Gastrocnemius medialis (tissue), 4 donors: ENCODE results near the gene TBX5. TPM values are rescaled to one million over a fixed set of nuclear protein-coding genes. Genes with fewer than 3 reads are reported as not detected.

ENCODE experiments used
- ATAC-seq, 2 donors: fragments of 150-250 bp; one replicate each; pipeline ENCODE4 v1.9.1; 2016
- DNase-seq, 2 donors: peaks; one replicate each; pipeline ENCODE4 v3.0.0-alpha.2; 2019
- H3K27ac ChIP-seq, 4 donors: fragments of 200-600 bp; sonication (generic); 1 replicate in 1 of 4; 2 replicates in 3 of 4; pipeline ENCODE4 v1.5.1; 2016 to 2018; ENCODE audit warnings: mild to moderate bottlenecking in 2 of 4, moderate library complexity in 1 of 4
- H3K27me3 ChIP-seq, 3 donors: fragments of 200-600 bp; sonication (generic) in 2 of 3; 1 replicate in 1 of 3; 2 replicates in 2 of 3; pipeline versions ENCODE4 v1.5.1 to v1.6.0; 2016 to 2019; ENCODE audit warnings: mild to moderate bottlenecking in 1 of 3, moderate library complexity in 1 of 3
- H3K36me3 ChIP-seq, 2 donors: fragments of 200-600 bp; sonication (generic) in 1 of 2; one replicate each; pipeline ENCODE4 v1.5.1; 2017 to 2018
- H3K4me1 ChIP-seq, 2 donors: fragments of 200-600 bp; sonication (generic) in 1 of 2; one replicate each; pipeline ENCODE4 v1.5.1; 2016 to 2017; ENCODE audit warnings: mild to moderate bottlenecking in 2 of 2
- H3K4me3 ChIP-seq, 4 donors: fragments of 200-600 bp; sonication (generic) in 3 of 4; 1 replicate in 1 of 4; 2 replicates in 3 of 4; pipeline ENCODE4 v1.5.1; 2016 to 2019; ENCODE audit warnings: mild to moderate bottlenecking in 2 of 4
- H3K9me3 ChIP-seq, 3 donors: fragments of 200-600 bp; sonication (generic) in 2 of 3; 1 replicate in 1 of 3; 2 replicates in 2 of 3; pipeline ENCODE4 v1.5.1; 2016 to 2019
- CTCF ChIP-seq, 5 experiments: fragments of 450-650 bp in 3 of 5; fragments of 200-600 bp in 2 of 5; sonication (generic) in 2 of 5; IDR thresholded peaks in 4 of 5; conservative IDR thresholded peaks in 1 of 5; 1 replicate in 4 of 5; 2 replicates in 1 of 5; pipeline ENCODE4 v1.5.1; 2016 to 2019; ENCODE audit warnings: antibody characterized with exemption in 5 of 5, mild to moderate bottlenecking in 3 of 5, moderate library complexity in 3 of 5
- POLR2A ChIP-seq, 2 donors: fragments of 450-650 bp; IDR thresholded peaks; one replicate each; pipeline ENCODE4 v1.6.1; 2017; ENCODE audit warnings: antibody characterized with exemption in 2 of 2, mild to moderate bottlenecking in 2 of 2, moderate library complexity in 2 of 2
- in situ Hi-C, 4 donors: fragments of 200-750 bp; cut with MboI; loops; one replicate each; pipeline versions ENCODE4 v1.15.0 to v1.8.0; 2017; ENCODE audit warnings: low sequenced_read_pairs in 4 of 4
- intact Hi-C: fragments of 100-400 bp; cut with DNase I; formaldehyde crosslinking; loops from one replicate; pipeline ENCODE4 v1.15.1; 2023; ENCODE audit warnings: low total_unique reads
- total RNA-seq, 4 donors: library from RNA; depleted of rRNA; stranded (reverse); fragments of >200 nt; gene quantifications; one replicate each; pipeline versions ENCODE4 v1.1.0 to v1.2.3, GENCODE V29; 2016

The TBX5 gene
- total RNA-seq, 4 donors from 2014 or later = not detected

GRCh38 chr12:114395755-114396152 is 10.2 kb downstream of the TBX5 start:
- in situ Hi-C loops (no loop called here), intact Hi-C loops (no loop called here)
- no peaks in the 10 kb centered on the region for H3K4me1 ChIP-seq
- no peak overlapping the region for H3K4me3 ChIP-seq
- DNase-seq = no peak
- TF ChIP-seq CTCF (IDR thresholded peaks at IDR 0.05 in 4 of 5, conservative IDR thresholded peaks at IDR 0.05 in 1 of 5) (no peak), POLR2A (IDR thresholded peaks at IDR 0.05) (no peak)
- H3K36me3 ChIP-seq = no peaks in the 10 kb centered on the region
- peaks cover 65 to 80% (median 69%) of the 10 kb centered on the region in 3 donors for H3K27me3 ChIP-seq
- no peak for ATAC-seq
- no peak overlapping the region for H3K27ac ChIP-seq
- H3K9me3 ChIP-seq = no peaks in the 10 kb centered on the region

DNA sequence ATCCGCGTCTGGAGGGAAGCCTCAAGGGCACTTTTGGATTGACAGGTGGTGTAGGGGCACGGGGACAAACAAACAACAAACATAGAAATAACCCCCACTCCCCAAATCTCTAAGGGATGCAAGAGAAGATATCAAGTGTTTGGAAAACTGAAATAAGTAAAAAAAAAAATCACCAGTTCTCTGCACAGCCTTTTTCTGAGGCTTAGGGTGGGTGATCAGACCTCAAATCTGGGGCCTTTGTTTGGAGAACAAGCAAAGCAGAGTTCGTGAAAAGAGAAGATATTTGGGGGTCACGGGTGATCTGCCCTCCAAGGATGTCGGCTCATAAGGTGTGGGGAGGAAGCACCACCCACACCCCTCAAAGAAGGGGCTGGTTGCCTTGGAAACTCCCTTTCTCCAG is 10.7 kb downstream of the TBX5 start:
- no peak for TF ChIP-seq CTCF (IDR thresholded peaks at IDR 0.05 in 4 of 5, conservative IDR thresholded peaks at IDR 0.05 in 1 of 5)
- TF ChIP-seq POLR2A (IDR thresholded peaks at IDR 0.05) = no peak
- DNase-seq (no peak), ATAC-seq (no peak)
- Histone ChIP-seq H3K36me3 (no peaks in the 10 kb centered on the region), H3K27me3 (peaks cover 62 to 80% (median 63%) of the 10 kb centered on the region in 3 donors), H3K27ac (no peak overlapping the region), H3K9me3 (no peaks in the 10 kb centered on the region), H3K4me1 (no peaks in the 10 kb centered on the region), H3K4me3 (no peak overlapping the region)
- in situ Hi-C loops = no loop called here
- intact Hi-C loops = no loop called here

DNA sequence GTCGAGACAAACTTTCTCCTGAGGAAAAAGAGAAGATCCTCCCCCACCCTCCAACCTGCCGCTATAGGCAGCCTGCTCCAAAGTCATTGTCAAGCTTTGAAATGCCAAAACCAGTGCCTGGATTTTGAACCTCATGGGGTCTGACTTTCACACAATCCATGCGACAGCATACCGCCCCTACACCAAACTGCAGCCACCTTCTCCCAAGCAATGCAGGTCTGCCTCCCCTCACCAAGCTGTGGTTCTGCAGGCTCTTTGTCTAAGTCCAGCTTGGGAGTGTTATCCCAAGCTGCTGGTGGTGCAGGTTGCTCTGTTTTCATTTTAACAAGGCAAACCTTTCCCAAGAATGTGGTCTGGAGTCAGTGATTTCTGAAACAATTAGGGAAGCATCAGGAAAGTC is 12.4 kb downstream of the TBX5 start:
- DNase-seq (no peak), ATAC-seq (no peak)
- H3K9me3 ChIP-seq = no peaks in the 10 kb centered on the region
- peaks cover 45 to 65% (median 47%) of the 10 kb centered on the region in 3 donors for H3K27me3 ChIP-seq
- in situ Hi-C loops (no loop called here), intact Hi-C loops (no loop called here)
- no peak for TF ChIP-seq POLR2A (IDR thresholded peaks at IDR 0.05)
- TF ChIP-seq CTCF (IDR thresholded peaks at IDR 0.05 in 4 of 5, conservative IDR thresholded peaks at IDR 0.05 in 1 of 5) = no peak
- H3K4me1 ChIP-seq = no peaks in the 10 kb centered on the region
- H3K36me3 ChIP-seq = no peaks in the 10 kb centered on the region
- no peak overlapping the region for H3K27ac ChIP-seq
- H3K4me3 ChIP-seq = no peak overlapping the region

GRCh38 chr12:114392909-114393308 is 13.0 kb downstream of the TBX5 start:
- Histone ChIP-seq H3K9me3 (no peaks in the 10 kb centered on the region), H3K4me3 (no peak overlapping the region), H3K36me3 (no peaks in the 10 kb centered on the region), H3K27me3 (peaks cover 39 to 61% (median 41%) of the 10 kb centered on the region in 3 donors), H3K27ac (no peak overlapping the region), H3K4me1 (no peaks in the 10 kb centered on the region)
- TF ChIP-seq POLR2A (IDR thresholded peaks at IDR 0.05) (no peak), CTCF (IDR thresholded peaks at IDR 0.05 in 4 of 5, conservative IDR thresholded peaks at IDR 0.05 in 1 of 5) (no peak)
- DNase-seq (no peak), ATAC-seq (no peak)
- in situ Hi-C loops = no loop called here
- intact Hi-C loops = no loop called here

DNA sequence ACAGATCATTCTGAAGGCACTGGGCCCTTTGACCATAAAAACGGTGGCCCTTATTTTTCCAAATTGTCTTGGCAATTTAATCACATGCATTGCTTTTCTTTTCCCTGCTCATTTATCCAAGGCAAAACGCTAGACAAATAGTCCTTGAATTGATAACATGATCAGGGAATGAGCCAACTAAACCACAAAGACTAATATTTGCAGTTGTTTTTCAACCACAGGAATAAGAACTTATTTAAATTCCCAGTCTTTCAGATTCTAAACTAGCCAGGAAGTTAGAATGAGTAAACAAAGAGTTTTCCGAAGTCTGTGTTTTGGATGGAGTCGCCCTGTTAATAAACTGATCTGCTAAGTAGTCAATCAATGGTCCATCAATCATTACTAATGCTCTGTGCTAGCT is 14.9 kb downstream of the TBX5 start:
- in situ Hi-C loops (no loop called here), intact Hi-C loops (no loop called here)
- peaks cover 22 to 43% (median 23%) of the 10 kb centered on the region in 3 donors for H3K27me3 ChIP-seq
- H3K4me1 ChIP-seq = no peaks in the 10 kb centered on the region
- ATAC-seq (no peak), DNase-seq (no peak)
- TF ChIP-seq POLR2A (IDR thresholded peaks at IDR 0.05) = no peak
- no peak overlapping the region for H3K27ac ChIP-seq
- no peak overlapping the region for H3K4me3 ChIP-seq
- no peaks in the 10 kb centered on the region for H3K36me3 ChIP-seq
- no peaks in the 10 kb centered on the region for H3K9me3 ChIP-seq
